HG02623 (cell line): ENCODE results near the gene PGLYRP2.
"Not testable (repeated sequence)": the region's sequence is repeated elsewhere in the genome, so short reads cannot be mapped to it uniquely, and the experiment has no call there.

Source experiments
- ATAC-seq: cut with Tn5 transposase; IDR thresholded peaks from one replicate; pipeline ENCODE4 v1.9.1; 2021; ENCODE audit warnings: moderate library complexity; ENCODE audit not compliant: unreplicated experiment

Gene PGLYRP2

GRCh38 chr19:15479391-15480345 lies at the start of gene PGLYRP2:
TSS of gene PGLYRP2 (minus strand) at chr19:15479501. CDS start at chr19:15479371, 130 bp downstream.
- ATAC-seq, result no peak

GRCh38 chr19:15527705-15528104 lies 48.4 kb upstream of the PGLYRP2 start:
- no peak for ATAC-seq

GRCh38 chr19:15526408-15526807 lies 47.1 kb upstream of the PGLYRP2 start:
- no peak for ATAC-seq

- ATAC-seq, result no peak
These were observed 46.0 kb upstream of the PGLYRP2 start for GRCh38 chr19:15525291-15525690.

- no peak for ATAC-seq
These were observed 45.5 kb upstream of the PGLYRP2 start for GRCh38 chr19:15524781-15525180.

GRCh38 chr19:15519433-15519976 lies 40.2 kb upstream of the PGLYRP2 start:
- no peak for ATAC-seq

GRCh38 chr19:15517778-15518177 lies 38.5 kb upstream of the PGLYRP2 start:
- ATAC-seq, result no peak

- no peak for ATAC-seq
These were observed 37.1 kb upstream of the PGLYRP2 start for GRCh38 chr19:15516363-15516762.

GRCh38 chr19:15515227-15515625 lies 35.9 kb upstream of the PGLYRP2 start:
- ATAC-seq, result not testable (repeated sequence)

- no peak for ATAC-seq
These were observed 32.5 kb upstream of the PGLYRP2 start for GRCh38 chr19:15511671-15512424.

- ATAC-seq, result no peak
These were observed 28.9 kb upstream of the PGLYRP2 start, which contains the start of gene CYP4F22 for GRCh38 chr19:15508035-15508710. TSS of gene CYP4F22 (plus strand) at chr19:15508525. CDS start at chr19:15525337, 16,812 bp downstream.

- no peak for ATAC-seq
These were observed 28.1 kb upstream of the PGLYRP2 start for GRCh38 chr19:15507068-15508034.

GRCh38 chr19:15506074-15506571 lies 26.8 kb upstream of the PGLYRP2 start:
- ATAC-seq, result no peak

- ATAC-seq, result no peak
These were observed 23.0 kb upstream of the PGLYRP2 start for GRCh38 chr19:15502264-15502663.

GRCh38 chr19:15501596-15501995 lies 22.3 kb upstream of the PGLYRP2 start:
- no peak for ATAC-seq

GRCh38 chr19:15498910-15499309 lies 19.6 kb upstream of the PGLYRP2 start:
- ATAC-seq, result no peak

- no peak for ATAC-seq
These were observed 19.0 kb upstream of the PGLYRP2 start for GRCh38 chr19:15498156-15498858.

- ATAC-seq, result no peak
These were observed 15.8 kb upstream of the PGLYRP2 start for GRCh38 chr19:15495151-15495550.
